H1 (cell line): ENCODE data around the gene RBM15B.

Source experiments
- CHD2 ChIP-seq: IDR thresholded peaks from 2 replicates; pipeline ENCODE4 v1.6.1; 2012; ENCODE audit warnings: low read length, improper control_type of control experiment
- CTCF ChIP-seq, 3 experiments: IDR thresholded peaks; 1 replicate in 2 of 3; 2 replicates in 1 of 3; pipeline versions ENCODE4 v1.5.1 to v1.6.1; 2011; ENCODE audit warnings: low read length in 3 of 3, mild to moderate bottlenecking in 3 of 3, inconsistent platforms in 2 of 3, low read depth in 1 of 3, moderate library complexity in 1 of 3; ENCODE audit not compliant: insufficient read depth in 1 of 3; ENCODE audit errors: control extremely low read depth in 1 of 3
- E2F6 ChIP-seq: IDR thresholded peaks from 2 replicates; pipeline ENCODE4 v1.6.1; 2012; ENCODE audit warnings: inconsistent platforms
- EZH2 ChIP-seq: fragments of 200-600 bp; sonication (generic); IDR thresholded peaks from 2 replicates; pipeline ENCODE4 v1.7.1; 2012; ENCODE audit warnings: low read depth, mild to moderate bottlenecking, moderate library complexity, low read length, inconsistent platforms; ENCODE audit not compliant: severe bottlenecking
- HDAC2 ChIP-seq, 2 experiments: fragments of 300-600 bp in 1 of 2; sonication (generic) in 1 of 2; IDR thresholded peaks; 2 replicates each; pipeline ENCODE4 v1.6.1; 2011 to 2012; ENCODE audit warnings: low read depth in 2 of 2, low read length in 2 of 2, mild to moderate bottlenecking in 2 of 2, moderate library complexity in 2 of 2, borderline replicate concordance in 1 of 2, inconsistent platforms in 1 of 2
- MAFK ChIP-seq: IDR thresholded peaks from 2 replicates; pipeline ENCODE4 v1.6.1; 2012; ENCODE audit warnings: low read depth, mild to moderate bottlenecking, improper control_type of control experiment, low read length
- POLR2A ChIP-seq, 2 experiments: IDR thresholded peaks; 1 replicate in 1 of 2; 2 replicates in 1 of 2; pipeline ENCODE4 v1.6.1; 2011; ENCODE audit warnings: low read depth in 2 of 2, low read length in 2 of 2, mild to moderate bottlenecking in 2 of 2; ENCODE audit errors: control extremely low read depth in 1 of 2
- POLR2AphosphoS5 ChIP-seq: IDR thresholded peaks from 2 replicates; pipeline ENCODE4 v1.6.1; 2011; ENCODE audit warnings: low read depth, low read length
- RNF2 ChIP-seq: fragments of 200-900, 300-1000 bp; sonication (generic); IDR thresholded peaks from 2 replicates; pipeline ENCODE4 v1.7.1; 2016; ENCODE audit warnings: borderline replicate concordance, low read depth, mild to moderate bottlenecking, antibody characterized with exemption, low read length; ENCODE audit not compliant: poor library complexity, severe bottlenecking; ENCODE audit errors: missing control alignments
- SIN3A ChIP-seq, 2 experiments: IDR thresholded peaks in 1 of 2; conservative IDR thresholded peaks in 1 of 2; 2 replicates each; pipeline ENCODE4 v1.6.1; 2011 to 2012; ENCODE audit warnings: low read length in 2 of 2, improper control_type of control experiment in 1 of 2, low read depth in 1 of 2, mild to moderate bottlenecking in 1 of 2
- SIX5 ChIP-seq: IDR thresholded peaks from 2 replicates; pipeline ENCODE4 v1.6.1; 2011; ENCODE audit warnings: mild to moderate bottlenecking, low read depth, low read length
- SUZ12 ChIP-seq: fragments of 200-600 bp; sonication (generic); IDR thresholded peaks from 2 replicates; pipeline ENCODE4 v1.6.1; 2012; ENCODE audit warnings: mild to moderate bottlenecking, inconsistent platforms, low read length, moderate library complexity, mixed read lengths
- USF2 ChIP-seq: IDR thresholded peaks from 2 replicates; pipeline ENCODE4 v1.6.1; 2011; ENCODE audit warnings: low read length, improper control_type of control experiment
- ZNF274 ChIP-seq: IDR thresholded peaks from 2 replicates; pipeline ENCODE4 v1.7.0; 2012; ENCODE audit warnings: low read length, borderline replicate concordance; ENCODE audit errors: extremely low read depth

DNA sequence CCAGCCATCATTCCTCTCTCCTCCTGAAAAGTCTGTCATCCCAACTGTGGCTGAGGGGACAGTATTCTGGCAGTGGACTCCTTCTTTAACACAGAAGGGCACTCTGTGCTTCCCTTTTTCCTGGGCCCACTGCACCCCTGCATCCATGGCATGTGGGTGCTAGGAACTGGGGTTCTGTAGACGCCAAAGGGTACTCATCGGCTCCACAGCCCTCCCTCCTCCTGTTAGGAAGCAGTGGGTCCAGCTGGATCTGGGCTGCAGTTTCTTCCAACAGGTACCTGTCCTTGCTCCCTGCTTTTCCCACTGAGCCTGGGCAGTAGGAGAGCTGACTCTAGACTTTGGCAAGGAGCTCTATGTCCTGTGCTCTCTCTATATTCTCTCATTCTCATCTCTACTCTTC is 12.4 kb upstream of the RBM15B start:
- TF ChIP-seq CTCF (IDR thresholded peaks at IDR 0.05; ENCODE audit: control extremely low read depth in 1 of 3, insufficient read depth in 1 of 3, low read depth in 1 of 3, low read length in 3 of 3): no peak
- no peak for TF ChIP-seq ZNF274
- no peak for TF ChIP-seq EZH2
- no peak for TF ChIP-seq SUZ12
- no peak for TF ChIP-seq USF2
- no peak for TF ChIP-seq RNF2
- TF ChIP-seq CHD2: no peak
- TF ChIP-seq POLR2A (IDR thresholded peaks at IDR 0.05; ENCODE audit: control extremely low read depth in 1 of 2, low read depth in 2 of 2, low read length in 2 of 2): no peak
- TF ChIP-seq E2F6: no peak
- no peak for TF ChIP-seq SIN3A (conservative IDR thresholded peaks at IDR 0.05 in 1 of 2, IDR thresholded peaks at IDR 0.05 in 1 of 2; ENCODE audit: low read depth in 1 of 2, low read length in 2 of 2)
- TF ChIP-seq SIX5: no peak
- TF ChIP-seq MAFK: no peak
- no peak for TF ChIP-seq POLR2AphosphoS5
- no peak for TF ChIP-seq HDAC2 (IDR thresholded peaks at IDR 0.05; ENCODE audit: borderline replicate concordance in 1 of 2, low read depth in 2 of 2, low read length in 2 of 2)
